AG04449 (cell line): ENCODE results near the gene ITGAD.
"Not testable (repeated sequence)": the region's sequence is repeated elsewhere in the genome, so short reads cannot be mapped to it uniquely, and the experiment has no call there.

Experiments
- CTCF ChIA-PET: fragments of 350-600 bp; formaldehyde crosslinking; extraction: SDS; loops from one replicate; lab custom pipeline; 2021; ENCODE audit warnings: antibody characterized with exemption; lab: Yijun Ruan, JAX
- POLR2A ChIA-PET: fragments of 400-600, 350-600 bp; formaldehyde crosslinking; extraction: SDS; loops from one replicate; lab custom pipeline; 2020; ENCODE audit warnings: antibody characterized with exemption, inconsistent platforms; lab: Yijun Ruan, JAX
- DNase-seq: peaks from one replicate; pipeline ENCODE4 v3.0.0-alpha.2; 2010; ENCODE audit warnings: low read depth, low spot score
- H3K4me3 ChIP-seq: 2 replicates; pipeline ENCODE4 v1.5.1; 2011; ENCODE audit warnings: low read depth, mild to moderate bottlenecking, control low read depth, low read length
- CTCF ChIP-seq: IDR thresholded peaks from one replicate; pipeline ENCODE4 v1.5.1; 2011; ENCODE audit warnings: mild to moderate bottlenecking, moderate library complexity, low read length, control low read depth, inconsistent platforms; ENCODE audit not compliant: insufficient read depth; ENCODE audit errors: missing control alignments

The ITGAD gene

GRCh38 chr16:31429796-31430195, 36.7 kb downstream of the ITGAD start:
- H3K4me3 ChIP-seq = no peak overlapping the region
- no peak for TF ChIP-seq CTCF
- ChIA-PET CTCF (interaction anchor here (1.7 to 2.0 kb wide), 3 partner anchors 13 to 439 kb away, joined by 4 to 13 read pairs (median 6); partner anchors contain the start of gene ZNF843), POLR2A (interaction anchor here (0.7 to 1.8 kb wide), 2 partner anchors 11 to 250 kb away, joined by 3 to 5 read pairs; partner anchors contain the start of gene FUS)
- no peak for DNase-seq

DNA sequence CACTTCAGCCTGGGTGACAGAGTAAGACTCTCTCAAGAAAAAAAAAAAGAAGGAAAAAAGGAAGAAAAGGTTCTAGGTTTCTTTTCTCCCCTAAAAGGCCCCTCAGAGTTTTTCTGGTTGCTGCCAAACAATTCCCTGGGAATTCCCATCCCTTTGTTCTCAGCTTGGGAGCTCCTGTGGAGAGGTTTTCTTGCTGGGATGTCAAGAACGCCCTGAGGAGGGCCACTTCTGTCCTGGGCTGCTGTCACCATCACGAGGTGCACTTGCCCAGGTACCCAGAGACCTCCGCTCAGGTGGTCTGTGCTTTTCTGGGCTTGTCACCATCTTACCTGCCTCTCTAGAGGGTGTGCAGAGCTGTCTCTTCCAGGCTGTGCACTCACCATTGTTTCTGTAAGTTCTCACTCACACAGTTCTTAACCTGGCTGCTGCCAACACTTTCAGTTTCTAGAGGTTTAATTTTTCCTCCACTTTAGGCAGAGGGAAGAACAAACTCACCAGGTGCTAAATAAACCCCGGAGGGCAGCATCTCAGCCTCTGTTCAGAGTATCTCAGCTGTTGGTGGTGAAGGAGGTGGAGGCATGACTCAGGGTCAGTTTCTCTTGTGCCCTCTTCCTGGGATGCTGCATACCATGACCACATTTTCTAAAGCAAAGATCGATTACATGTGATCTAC, 37.4 kb downstream of the ITGAD start:
- CTCF ChIA-PET = interaction anchor here (1.2 to 2.0 kb wide), 4 partner anchors 10 to 438 kb away, joined by 3 to 13 read pairs (median 5); partner anchors contain the start of gene ZNF843

GRCh38 chr16:31435341-31436220, 42.4 kb downstream of the ITGAD start:
- POLR2A ChIA-PET = no interaction called here
- DNase-seq = no peak

More for the DNA sequence above, 37.4 kb downstream of the ITGAD start:
- DNase-seq = no peak
- H3K4me3 ChIP-seq = no peak overlapping the region
- POLR2A ChIA-PET = interaction anchor here (1.8 kb wide), 1 partner anchor 251 kb away, joined by 5 read pairs; the partner anchor contains the start of gene FUS
- no peak for TF ChIP-seq CTCF

DNA sequence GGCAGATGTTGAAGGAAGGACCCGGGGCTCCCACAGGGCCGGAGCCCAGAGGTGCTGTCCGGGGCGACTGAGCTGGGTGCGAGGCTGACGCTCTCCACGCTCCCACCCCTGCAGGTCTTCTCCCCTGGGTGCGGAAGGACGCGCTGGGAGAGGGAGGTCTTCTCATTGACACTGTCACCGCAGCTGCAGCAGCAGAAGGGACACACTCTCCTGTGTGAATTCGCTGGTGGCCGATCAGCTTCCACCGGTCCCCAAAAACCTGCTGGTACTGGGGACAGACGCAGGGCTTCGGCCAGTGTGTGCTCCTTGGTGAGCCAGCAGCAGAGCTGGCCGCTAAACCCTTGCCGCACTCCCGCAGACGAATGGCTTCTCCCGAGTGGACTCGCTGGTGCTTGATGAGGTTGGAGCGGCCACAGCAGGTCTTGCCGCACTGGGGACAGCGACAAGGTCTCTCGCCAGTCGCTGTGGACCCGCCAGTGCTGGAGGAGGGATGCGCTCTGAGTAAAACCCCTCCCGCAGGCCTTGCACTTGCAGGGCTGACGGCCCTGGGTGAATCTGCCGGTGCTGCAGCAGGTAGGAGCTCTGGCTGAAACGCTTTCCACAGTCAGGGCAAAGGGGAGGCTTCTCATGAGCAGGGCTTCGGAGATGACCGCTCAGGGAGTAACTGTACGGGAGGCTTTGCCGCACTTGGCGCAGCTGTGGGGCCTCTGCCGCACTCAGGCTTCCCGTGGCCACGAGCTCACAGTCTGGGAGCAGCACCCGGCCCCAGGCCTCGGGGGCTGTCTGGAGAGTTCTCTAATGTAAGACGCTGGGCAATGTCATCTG, 43.3 kb downstream of the ITGAD start:
- no peak overlapping the region for H3K4me3 ChIP-seq
- ChIA-PET CTCF (no interaction called here), POLR2A (interaction anchor here (0.6 kb wide), 1 partner anchor 254 kb away, joined by 3 read pairs; no protein-coding TSS in a partner anchor)
- no peak for DNase-seq
- no peak for TF ChIP-seq CTCF

More at GRCh38 chr16:31435341-31436220, 42.4 kb downstream of the ITGAD start:
- no peak for TF ChIP-seq CTCF
- no peak overlapping the region for H3K4me3 ChIP-seq
- CTCF ChIA-PET = interaction anchor here (2.0 kb wide), 1 partner anchor 8 kb away, joined by 4 read pairs; no protein-coding TSS in a partner anchor

DNA sequence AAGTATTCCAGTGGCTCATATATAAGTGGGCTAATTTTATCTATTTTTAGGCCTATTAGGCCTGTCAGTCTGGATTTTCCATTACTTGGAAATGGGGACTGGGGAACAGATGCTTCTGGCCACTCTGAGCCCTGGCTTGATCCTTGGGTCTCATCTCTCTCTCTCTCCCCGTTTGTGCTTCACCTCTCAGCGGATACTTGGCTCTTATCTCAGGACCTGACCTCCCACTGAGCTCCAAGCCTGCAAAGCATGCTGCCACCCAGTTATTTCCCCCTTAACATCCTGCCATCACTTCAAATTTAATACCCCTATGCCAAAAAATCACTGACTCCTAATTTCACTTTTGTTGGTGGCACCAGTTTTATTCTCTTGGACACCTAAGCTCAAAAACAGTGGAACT, 45.3 kb downstream of the ITGAD start:
- ChIA-PET POLR2A (no interaction called here), CTCF (interaction anchor here (1.2 to 8.4 kb wide), 2 partner anchors 18 to 296 kb away, joined by 3 to 134 read pairs; partner anchors contain the start of gene ARMC5)
- TF ChIP-seq CTCF = no peak
- no peak overlapping the region for H3K4me3 ChIP-seq
- DNase-seq = no peak

DNA sequence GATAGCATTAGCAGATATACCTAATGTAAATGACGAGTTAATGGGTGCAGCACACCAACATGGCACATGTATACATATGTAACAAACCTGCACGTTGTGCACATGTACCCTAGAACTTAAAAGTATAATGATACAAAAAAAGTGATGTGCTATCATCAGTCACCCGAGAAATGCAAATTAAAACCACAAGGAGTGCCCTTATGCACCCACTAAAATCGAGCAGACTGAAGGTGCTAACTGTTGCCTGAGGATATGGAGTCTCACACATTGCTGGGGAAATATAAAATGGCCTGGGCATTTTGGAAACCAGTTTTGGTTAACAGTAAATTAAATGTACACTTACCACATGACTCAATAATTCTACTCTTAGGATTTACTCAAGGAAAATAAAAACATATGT, 45.9 kb downstream of the ITGAD start:
- DNase-seq, POLR2A ChIA-PET, H3K4me3 ChIP-seq: not testable (repeated sequence)
- CTCF ChIA-PET = interaction anchor here (1.2 to 8.4 kb wide), 2 partner anchors 17 to 297 kb away, joined by 3 to 134 read pairs; partner anchors contain the start of gene ARMC5
